Left ventricle myocardium inferior (tissue), 1 donor: ENCODE data around the gene HS3ST4. TPM values are rescaled to one million over a fixed set of nuclear protein-coding genes. Genes with fewer than 3 reads are reported as not detected.

Source experiments
- DNase-seq: peaks from one replicate; pipeline ENCODE4 v3.0.0-alpha.2; 2020
- H3K27ac ChIP-seq: fragments of 200-600 bp; replicated peaks from 2 replicates; pipeline ENCODE4 v1.8.0; 2021
- H3K27me3 ChIP-seq: fragments of 200-600 bp; 2 replicates; pipeline ENCODE4 v1.8.0; 2021; ENCODE audit warnings: low read depth
- H3K36me3 ChIP-seq: fragments of 200-600 bp; 2 replicates; pipeline ENCODE4 v1.8.0; 2021
- H3K4me1 ChIP-seq: fragments of 200-600 bp; 2 replicates; pipeline ENCODE4 v1.8.0; 2021
- H3K4me3 ChIP-seq: fragments of 200-600 bp; 2 replicates; pipeline ENCODE4 v1.8.0; 2021; ENCODE audit warnings: mild to moderate bottlenecking, moderate library complexity
- H3K9me3 ChIP-seq: fragments of 200-600 bp; replicated peaks from 2 replicates; pipeline ENCODE4 v1.8.0; 2021
- intact Hi-C: fragments of 100-400 bp; cut with micrococcal nuclease; formaldehyde crosslinking; loops from one replicate; pipeline ENCODE4 v1.11.0; 2022
- total RNA-seq: library from RNA; stranded (reverse); fragmentation: NEBNext Ultra II Directional; extraction: Animal tissue kit (Norgen Biotek cat#: 25700); gene quantifications from one replicate; pipeline ENCODE4 v1.2.1, GENCODE V29; 2021
- TF ChIP-seq, protein P1 (sequence below): fragments of 200-600 bp; IDR thresholded peaks from 2 replicates; pipeline ENCODE4 v1.8.0; 2021; ENCODE audit warnings: antibody characterized with exemption, mild to moderate bottlenecking, borderline replicate concordance
- donor health status: DM: no; HTN: yes; CAD: no; lungs with severe emphysema.

Gene HS3ST4
- total RNA-seq, 1 donor from 2014 or later: not detected

DNA sequence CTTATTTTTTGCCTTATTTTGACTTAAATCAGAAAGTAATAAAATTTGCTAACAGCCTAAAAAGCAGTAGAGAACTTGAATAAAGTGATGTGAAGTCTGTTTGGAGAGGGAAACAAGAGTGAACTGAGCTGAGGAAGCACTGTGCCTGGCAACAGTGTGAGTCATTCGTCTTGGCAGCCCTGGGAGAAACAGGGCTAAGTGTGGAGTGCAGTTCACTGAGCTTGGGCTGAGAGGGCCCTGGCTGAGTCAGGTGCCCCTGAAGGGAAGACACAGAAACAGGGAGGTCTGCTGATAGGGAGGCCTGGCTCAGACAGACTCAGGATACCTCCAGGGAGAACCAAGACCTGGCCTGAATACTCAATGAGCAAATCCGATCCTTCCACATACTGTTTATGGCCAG, 132.1 kb downstream of the HS3ST4 start:
- TF ChIP-seq, protein P1, sequence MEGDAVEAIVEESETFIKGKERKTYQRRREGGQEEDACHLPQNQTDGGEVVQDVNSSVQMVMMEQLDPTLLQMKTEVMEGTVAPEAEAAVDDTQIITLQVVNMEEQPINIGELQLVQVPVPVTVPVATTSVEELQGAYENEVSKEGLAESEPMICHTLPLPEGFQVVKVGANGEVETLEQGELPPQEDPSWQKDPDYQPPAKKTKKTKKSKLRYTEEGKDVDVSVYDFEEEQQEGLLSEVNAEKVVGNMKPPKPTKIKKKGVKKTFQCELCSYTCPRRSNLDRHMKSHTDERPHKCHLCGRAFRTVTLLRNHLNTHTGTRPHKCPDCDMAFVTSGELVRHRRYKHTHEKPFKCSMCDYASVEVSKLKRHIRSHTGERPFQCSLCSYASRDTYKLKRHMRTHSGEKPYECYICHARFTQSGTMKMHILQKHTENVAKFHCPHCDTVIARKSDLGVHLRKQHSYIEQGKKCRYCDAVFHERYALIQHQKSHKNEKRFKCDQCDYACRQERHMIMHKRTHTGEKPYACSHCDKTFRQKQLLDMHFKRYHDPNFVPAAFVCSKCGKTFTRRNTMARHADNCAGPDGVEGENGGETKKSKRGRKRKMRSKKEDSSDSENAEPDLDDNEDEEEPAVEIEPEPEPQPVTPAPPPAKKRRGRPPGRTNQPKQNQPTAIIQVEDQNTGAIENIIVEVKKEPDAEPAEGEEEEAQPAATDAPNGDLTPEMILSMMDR: no peak
- H3K4me1 ChIP-seq: no peaks in the 10 kb centered on the region
- no peak overlapping the region for H3K27ac ChIP-seq
- DNase-seq: no peak
- H3K9me3 ChIP-seq: no peaks in the 10 kb centered on the region
- peaks cover 14% of the 10 kb centered on the region for H3K27me3 ChIP-seq
- intact Hi-C loops: no loop called here
- H3K36me3 ChIP-seq: no peaks in the 10 kb centered on the region
- H3K4me3 ChIP-seq: no peak overlapping the region

DNA sequence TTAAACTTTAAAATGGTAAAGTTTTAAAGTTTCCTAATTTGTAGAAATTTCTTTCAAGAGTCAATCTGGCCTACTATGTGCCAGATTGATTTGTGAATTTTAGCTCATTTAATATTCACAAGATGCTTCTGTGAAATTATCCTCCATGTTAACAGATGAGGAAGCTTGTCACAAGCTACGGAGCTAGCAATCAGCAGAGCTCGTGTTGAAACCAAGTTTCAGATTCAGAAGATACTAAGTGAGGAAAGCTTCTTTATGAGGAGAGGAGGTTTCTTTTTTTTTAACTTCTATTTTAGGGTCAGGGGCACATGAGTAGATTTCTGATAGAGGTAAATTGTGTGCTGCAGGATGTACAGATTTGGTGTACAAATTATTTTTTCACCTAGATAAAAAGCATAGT, 135.9 kb downstream of the HS3ST4 start:
- Histone ChIP-seq H3K9me3 (no peaks in the 10 kb centered on the region), H3K27me3 (peaks cover 47% of the 10 kb centered on the region), H3K4me3 (no peak overlapping the region), H3K4me1 (no peaks in the 10 kb centered on the region), H3K36me3 (no peaks in the 10 kb centered on the region), H3K27ac (no peak overlapping the region)
- TF ChIP-seq, protein P1: no peak
- no peak for DNase-seq
- intact Hi-C loops: no loop called here

DNA sequence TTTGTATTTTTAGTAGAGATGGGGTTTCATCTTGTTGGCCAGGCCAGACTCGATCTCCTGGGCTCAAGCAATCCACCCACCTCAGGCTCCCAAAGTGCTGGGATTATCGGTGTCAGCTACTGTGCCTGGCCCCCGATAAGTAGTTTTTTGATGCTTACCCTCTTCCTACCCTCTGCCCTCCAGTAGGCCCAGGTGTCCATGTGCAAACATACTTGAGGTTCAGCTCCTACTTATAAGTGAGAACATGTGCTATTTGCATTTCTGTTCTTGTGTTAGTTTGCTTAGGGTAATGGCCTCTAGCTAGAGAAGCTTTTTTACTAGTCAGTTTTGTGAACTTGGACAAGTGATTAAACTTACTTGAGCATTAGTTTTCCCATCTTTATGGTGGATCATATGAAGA, 136.8 kb downstream of the HS3ST4 start:
- TF ChIP-seq, protein P1: no peak
- Histone ChIP-seq H3K4me1 (no peaks in the 10 kb centered on the region), H3K27ac (no peak overlapping the region), H3K27me3 (peaks cover 53% of the 10 kb centered on the region), H3K4me3 (no peak overlapping the region), H3K36me3 (no peaks in the 10 kb centered on the region), H3K9me3 (no peaks in the 10 kb centered on the region)
- intact Hi-C loops: no loop called here
- no peak for DNase-seq

DNA sequence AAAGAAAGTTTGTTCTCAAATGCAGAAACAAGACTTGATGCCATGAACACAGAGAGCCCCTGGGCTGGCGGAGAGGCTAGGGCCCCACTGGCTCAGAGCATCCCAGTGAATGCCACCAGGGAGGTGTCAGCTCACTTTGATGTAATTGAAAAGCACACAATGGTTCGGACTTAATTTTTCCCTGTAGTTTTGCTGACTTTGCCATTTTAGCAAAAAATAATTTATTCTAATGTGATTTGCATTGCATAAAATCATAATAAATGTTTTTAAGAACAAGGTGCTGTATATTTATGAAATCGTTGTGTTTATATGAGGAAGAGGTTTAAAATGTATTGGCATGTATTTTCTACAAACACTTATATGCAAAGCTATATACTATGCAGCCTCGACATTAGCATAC, 140.5 kb downstream of the HS3ST4 start:
- H3K27me3 ChIP-seq: peaks cover 82% of the 10 kb centered on the region
- H3K4me1 ChIP-seq: no peaks in the 10 kb centered on the region
- no peak overlapping the region for H3K4me3 ChIP-seq
- DNase-seq: no peak
- no peaks in the 10 kb centered on the region for H3K9me3 ChIP-seq
- TF ChIP-seq, protein P1: no peak
- intact Hi-C loops: no loop called here
- no peak overlapping the region for H3K27ac ChIP-seq
- H3K36me3 ChIP-seq: no peaks in the 10 kb centered on the region

DNA sequence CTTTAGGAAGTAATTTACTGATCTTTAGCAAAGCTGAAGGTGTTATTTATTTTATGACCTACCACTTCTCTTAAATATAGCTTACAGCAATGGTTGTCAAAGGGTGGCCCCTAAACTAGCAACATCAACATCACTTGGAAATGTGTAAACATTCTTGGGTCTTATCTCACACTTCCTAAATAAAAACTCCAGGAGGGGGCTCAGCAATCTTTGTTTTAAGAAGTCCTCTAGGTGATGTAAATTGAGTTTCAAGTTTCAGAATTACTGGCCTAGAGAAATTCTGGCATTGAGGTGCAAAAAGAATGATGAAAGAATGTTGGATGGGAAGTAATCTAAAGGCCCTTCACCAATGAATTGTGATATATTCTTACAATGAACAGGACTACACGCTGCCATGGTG, 142.3 kb downstream of the HS3ST4 start:
- TF ChIP-seq, protein P1: no peak
- H3K4me3 ChIP-seq: no peak overlapping the region
- no peak for DNase-seq
- H3K27me3 ChIP-seq: peaks cover 87% of the 10 kb centered on the region
- H3K4me1 ChIP-seq: no peaks in the 10 kb centered on the region
- intact Hi-C loops: no loop called here
- no peaks in the 10 kb centered on the region for H3K36me3 ChIP-seq
- no peaks in the 10 kb centered on the region for H3K9me3 ChIP-seq
- no peak overlapping the region for H3K27ac ChIP-seq

DNA sequence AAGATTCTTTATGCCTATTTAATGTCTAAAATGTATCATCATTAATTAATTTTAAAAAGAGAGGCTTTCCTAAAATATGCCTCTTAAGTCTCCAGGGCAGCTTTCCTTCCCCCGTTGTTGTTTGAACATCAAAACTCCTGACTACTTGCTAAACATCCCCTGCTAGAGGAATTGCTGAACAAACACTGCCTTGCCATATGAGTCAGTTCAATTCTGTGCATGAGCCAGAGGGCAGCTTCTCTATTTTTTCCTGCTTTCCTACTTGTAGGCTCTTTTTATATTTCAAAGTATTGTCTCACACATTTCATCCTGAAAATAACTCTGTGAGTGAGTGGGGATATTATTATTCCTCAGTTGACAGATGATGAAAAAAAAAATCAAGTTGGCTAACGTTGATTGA, 143.4 kb downstream of the HS3ST4 start:
- Histone ChIP-seq H3K27me3 (peaks cover 77% of the 10 kb centered on the region), H3K36me3 (no peaks in the 10 kb centered on the region), H3K4me1 (no peaks in the 10 kb centered on the region), H3K9me3 (no peaks in the 10 kb centered on the region), H3K27ac (no peak overlapping the region), H3K4me3 (no peak overlapping the region)
- DNase-seq: no peak
- intact Hi-C loops: no loop called here
- TF ChIP-seq, protein P1: no peak
